HEK293 (cell line): ENCODE results near the gene CDCA4.
A peak's percentile ranks its signal among the peaks of the same experiment; 100 is the strongest.

Source experiments
- BCL6B ChIP-seq: fragments of 450-650 bp; formaldehyde crosslinking; IDR thresholded peaks from 2 replicates; pipeline ENCODE4 v1.5.1; 2017; ENCODE audit warnings: missing biosample characterization, missing genetic modification characterization
- ELK4 ChIP-seq: IDR thresholded peaks from 2 replicates; pipeline ENCODE4 v1.6.1; 2011; ENCODE audit warnings: mild to moderate bottlenecking, low read depth, low read length, borderline replicate concordance
- GLIS1 ChIP-seq: fragments of 450-650 bp; formaldehyde crosslinking; IDR thresholded peaks from 2 replicates; pipeline ENCODE4 v1.5.1; 2016; ENCODE audit warnings: missing biosample characterization, missing genetic modification characterization
- HIC1 ChIP-seq: fragments of 450-650 bp; formaldehyde crosslinking; IDR thresholded peaks from 2 replicates; pipeline ENCODE4 v1.5.1; 2016; ENCODE audit warnings: missing biosample characterization, missing genetic modification characterization
- KLF17 ChIP-seq: fragments of 450-650 bp; formaldehyde crosslinking; IDR thresholded peaks from 2 replicates; pipeline ENCODE4 v1.5.1; 2016; ENCODE audit warnings: missing biosample characterization, missing genetic modification characterization
- OSR2 ChIP-seq: fragments of 450-650 bp; formaldehyde crosslinking; IDR thresholded peaks from 2 replicates; pipeline ENCODE4 v1.5.1; 2016; ENCODE audit warnings: missing biosample characterization, missing genetic modification characterization
- PRDM2 ChIP-seq: fragments of 450-650 bp; formaldehyde crosslinking; IDR thresholded peaks from 2 replicates; pipeline ENCODE4 v1.5.1; 2016; ENCODE audit warnings: missing biosample characterization, missing genetic modification characterization, borderline replicate concordance
- SP7 ChIP-seq: fragments of 450-650 bp; formaldehyde crosslinking; IDR thresholded peaks from 2 replicates; pipeline ENCODE4 v1.5.1; 2016; ENCODE audit warnings: missing biosample characterization, missing genetic modification characterization
- ZBTB48 ChIP-seq: fragments of 450-650 bp; formaldehyde crosslinking; IDR thresholded peaks from 2 replicates; pipeline ENCODE4 v1.5.1; 2016; ENCODE audit warnings: missing biosample characterization, missing genetic modification characterization
- ZBTB8A ChIP-seq: fragments of 450-650 bp; formaldehyde crosslinking; IDR thresholded peaks from 2 replicates; pipeline ENCODE4 v1.5.1; 2016; ENCODE audit warnings: missing biosample characterization, missing genetic modification characterization
- ZFP3 ChIP-seq: fragments of 450-650 bp; formaldehyde crosslinking; IDR thresholded peaks from 2 replicates; pipeline ENCODE4 v1.5.1; 2016; ENCODE audit warnings: low read depth, missing biosample characterization, missing genetic modification characterization
- ZIC2 ChIP-seq: fragments of 450-650 bp; formaldehyde crosslinking; IDR thresholded peaks from 2 replicates; pipeline ENCODE4 v1.5.1; 2016; ENCODE audit warnings: missing biosample characterization, missing genetic modification characterization
- ZNF10 ChIP-seq: fragments of 450-650 bp; formaldehyde crosslinking; IDR thresholded peaks from 2 replicates; pipeline ENCODE4 v1.5.1; 2017; ENCODE audit warnings: missing biosample characterization, missing genetic modification characterization
- ZNF26 ChIP-seq: fragments of 450-650 bp; formaldehyde crosslinking; IDR thresholded peaks from 2 replicates; pipeline ENCODE4 v1.5.1; 2016; ENCODE audit warnings: missing biosample characterization, missing genetic modification characterization
- ZNF670 ChIP-seq: fragments of 450-650 bp; formaldehyde crosslinking; IDR thresholded peaks from 2 replicates; pipeline ENCODE4 v1.5.1; 2016; ENCODE audit warnings: missing biosample characterization, missing genetic modification characterization, low read depth
- ZNF692 ChIP-seq: fragments of 450-650 bp; formaldehyde crosslinking; IDR thresholded peaks from 2 replicates; pipeline ENCODE4 v1.5.1; 2016; ENCODE audit warnings: missing biosample characterization, missing genetic modification characterization
- ZNF704 ChIP-seq: fragments of 450-650 bp; formaldehyde crosslinking; IDR thresholded peaks from 2 replicates; pipeline ENCODE4 v1.5.1; 2016; ENCODE audit warnings: missing biosample characterization, missing genetic modification characterization
- ZNF791 ChIP-seq: fragments of 450-650 bp; formaldehyde crosslinking; IDR thresholded peaks from 2 replicates; pipeline ENCODE4 v1.5.1; 2016; ENCODE audit warnings: missing biosample characterization, missing genetic modification characterization
- ZNF792 ChIP-seq: fragments of 450-650 bp; formaldehyde crosslinking; IDR thresholded peaks from 2 replicates; pipeline ENCODE4 v1.5.1; 2016; ENCODE audit warnings: missing biosample characterization, missing genetic modification characterization

CDCA4 gene

GRCh38 chr14:104973385-104974145, 47.3 kb downstream of the CDCA4 start (continued):
- TF ChIP-seq PRDM2 (tag by site-specific recombination) (no peak), ZNF704 (tag by site-specific recombination) (no peak), ZNF670 (tag by site-specific recombination) (no peak), SP7 (tag by site-specific recombination) (peak; percentile 71), ZNF10 (tag by site-specific recombination) (peak; percentile 61; the same call in 1 of the 2 replicates), HIC1 (tag by site-specific recombination) (peak; percentile 45; the same call in 1 of the 2 replicates), ZNF692 (tag by site-specific recombination) (peak; percentile 30; the same call in 1 of the 2 replicates), ELK4 (no peak), ZIC2 (tag by site-specific recombination) (peak; percentile 99), KLF17 (tag by site-specific recombination) (peak; percentile 90), ZNF791 (no peak), ZNF792 (tag by site-specific recombination) (no peak), GLIS1 (tag by site-specific recombination) (peak; percentile 84), ZBTB48 (tag by site-specific recombination) (0 out of 2 replicates have a peak, but pooled peaks have one; percentile 34), ZNF26 (tag by site-specific recombination) (no peak), BCL6B (tag by site-specific recombination) (no peak), ZFP3 (tag by site-specific recombination) (no peak), OSR2 (peak; percentile 77), ZBTB8A (tag by site-specific recombination) (peak; percentile 51; the same call in 1 of the 2 replicates)
